Prostate gland (tissue), 2 donors: ENCODE results near the gene NFATC4. TPM values are rescaled to one million over a fixed set of nuclear protein-coding genes. Genes with fewer than 3 reads are reported as not detected.
"Not testable (repeated sequence)": the region's sequence is repeated elsewhere in the genome, so short reads cannot be mapped to it uniquely, and the experiment has no call there.

ENCODE experiments used
- DNase-seq: peaks from one replicate; pipeline ENCODE4 v3.0.0-alpha.2; 2019; ENCODE audit warnings: low spot score
- H3K27ac ChIP-seq, 2 donors: fragments of 200-600 bp; sonication (generic); 2 replicates each; pipeline ENCODE4 v1.5.1; 2017 to 2019
- H3K27me3 ChIP-seq: fragments of 200-600 bp; sonication (generic); replicated peaks from 2 replicates; pipeline ENCODE4 v1.5.1; 2019; ENCODE audit not compliant: insufficient read depth
- H3K36me3 ChIP-seq, 2 donors: fragments of 200-600 bp; sonication (generic); 1 replicate in 1 of 2; 2 replicates in 1 of 2; pipeline versions ENCODE4 v1.5.1 to v1.8.1; 2017 to 2019
- H3K4me1 ChIP-seq: fragments of 200-600 bp; sonication (generic); replicated peaks from 2 replicates; pipeline ENCODE4 v1.5.1; 2019
- H3K4me3 ChIP-seq, 2 donors: fragments of 200-600 bp; sonication (generic); 2 replicates each; pipeline ENCODE4 v1.5.1; 2017 to 2019
- H3K9me3 ChIP-seq: fragments of 200-600 bp; sonication (generic); 2 replicates; pipeline ENCODE4 v1.5.1; 2017
- POLR2A ChIP-seq: fragments of 450-650 bp; IDR thresholded peaks from one replicate; pipeline ENCODE4 v1.6.1; 2016; ENCODE audit warnings: antibody characterized with exemption, mild to moderate bottlenecking
- POLR2AphosphoS5 ChIP-seq: sonication (generic); formaldehyde crosslinking; IDR thresholded peaks from one replicate; pipeline ENCODE4 v1.6.1; 2017; ENCODE audit warnings: antibody characterized with exemption
- WGBS: methylation state at CpG from one replicate; pipeline ENCODE4 v1.1.5; 2018; 5-methylcytosine and 5-hydroxymethylcytosine counted together
- intact Hi-C: fragments of 100-400 bp; cut with DNase I; formaldehyde crosslinking; loops from one replicate; pipeline ENCODE4 v1.14.2; 2022
- total RNA-seq, 2 donors: library from RNA; depleted of rRNA; stranded (reverse); fragments of >200 nt; gene quantifications; one replicate each; pipeline ENCODE4 v1.1.0, GENCODE V29; 2016
- TF ChIP-seq, protein P1 (sequence below), 4 experiments: fragments of 200-600 bp in 2 of 4; fragments of 450-650 bp in 2 of 4; sonication (generic) in 2 of 4; IDR thresholded peaks; 1 replicate in 3 of 4; 2 replicates in 1 of 4; pipeline ENCODE4 v1.5.1; 2016 to 2019; ENCODE audit warnings: antibody characterized with exemption in 4 of 4, mild to moderate bottlenecking in 2 of 4, moderate library complexity in 2 of 4

The NFATC4 gene
- total RNA-seq, 2 donors from 2014 or later: 6.3 to 41.1 TPM

DNA sequence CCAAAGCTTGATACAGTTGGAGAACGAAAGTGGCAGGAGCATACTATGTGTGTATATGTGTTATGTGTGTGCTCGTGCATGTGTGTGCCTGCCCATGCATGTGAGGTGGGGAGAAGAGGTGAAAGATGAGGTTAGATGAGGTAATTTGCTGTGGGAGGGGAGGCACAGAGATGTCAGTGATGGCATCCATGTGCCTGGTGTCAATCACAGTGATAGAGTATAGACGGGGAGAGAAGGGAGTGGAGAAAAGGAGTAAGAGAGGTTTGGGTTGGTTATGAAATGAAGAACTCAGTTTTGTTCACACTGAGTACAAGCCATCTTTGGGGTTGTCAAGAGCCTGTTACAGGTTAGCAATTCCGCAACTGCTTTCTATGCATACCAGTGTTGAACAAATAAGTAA, 16.2 kb downstream of the NFATC4 start:
- Histone ChIP-seq H3K36me3 (no peaks in the 10 kb centered on the region), H3K9me3 (no peaks in the 10 kb centered on the region), H3K27me3 (no peaks in the 10 kb centered on the region), H3K4me1 (no peaks in the 10 kb centered on the region), H3K4me3 (no peak overlapping the region), H3K27ac (no peak overlapping the region)
- TF ChIP-seq POLR2AphosphoS5: no peak
- TF ChIP-seq, protein P1, sequence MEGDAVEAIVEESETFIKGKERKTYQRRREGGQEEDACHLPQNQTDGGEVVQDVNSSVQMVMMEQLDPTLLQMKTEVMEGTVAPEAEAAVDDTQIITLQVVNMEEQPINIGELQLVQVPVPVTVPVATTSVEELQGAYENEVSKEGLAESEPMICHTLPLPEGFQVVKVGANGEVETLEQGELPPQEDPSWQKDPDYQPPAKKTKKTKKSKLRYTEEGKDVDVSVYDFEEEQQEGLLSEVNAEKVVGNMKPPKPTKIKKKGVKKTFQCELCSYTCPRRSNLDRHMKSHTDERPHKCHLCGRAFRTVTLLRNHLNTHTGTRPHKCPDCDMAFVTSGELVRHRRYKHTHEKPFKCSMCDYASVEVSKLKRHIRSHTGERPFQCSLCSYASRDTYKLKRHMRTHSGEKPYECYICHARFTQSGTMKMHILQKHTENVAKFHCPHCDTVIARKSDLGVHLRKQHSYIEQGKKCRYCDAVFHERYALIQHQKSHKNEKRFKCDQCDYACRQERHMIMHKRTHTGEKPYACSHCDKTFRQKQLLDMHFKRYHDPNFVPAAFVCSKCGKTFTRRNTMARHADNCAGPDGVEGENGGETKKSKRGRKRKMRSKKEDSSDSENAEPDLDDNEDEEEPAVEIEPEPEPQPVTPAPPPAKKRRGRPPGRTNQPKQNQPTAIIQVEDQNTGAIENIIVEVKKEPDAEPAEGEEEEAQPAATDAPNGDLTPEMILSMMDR (IDR thresholded peaks at IDR 0.05): no peak
- no peak for TF ChIP-seq POLR2A
- 88% methylated on average over 4 of the region's 4 CpGs for WGBS
- no peak for DNase-seq
- intact Hi-C loops: no loop called here

DNA sequence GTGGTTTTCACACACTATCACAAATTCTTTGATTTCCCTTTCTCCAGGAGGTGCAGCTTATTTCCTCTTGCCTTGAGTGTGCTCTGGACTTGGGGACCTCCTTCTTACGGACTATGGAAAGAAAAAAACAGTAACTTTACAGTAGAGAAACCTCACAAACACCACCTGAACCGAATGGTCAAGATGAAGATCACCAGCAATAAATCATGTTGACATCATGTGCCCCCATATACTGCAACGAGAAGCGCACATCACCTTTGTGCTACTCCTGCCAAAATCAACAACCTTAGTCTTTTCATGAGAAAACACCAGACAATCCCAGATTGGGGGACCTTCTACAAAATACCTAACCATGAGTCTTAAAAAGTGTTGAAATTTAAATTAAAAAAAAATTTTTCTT, 17.5 kb downstream of the NFATC4 start:
- Histone ChIP-seq H3K4me1 (no peaks in the 10 kb centered on the region), H3K9me3 (no peaks in the 10 kb centered on the region), H3K36me3 (no peaks in the 10 kb centered on the region), H3K27me3 (no peaks in the 10 kb centered on the region), H3K4me3 (no peak overlapping the region), H3K27ac (no peak overlapping the region)
- TF ChIP-seq POLR2A (no peak), POLR2AphosphoS5 (no peak)
- TF ChIP-seq, protein P1 (IDR thresholded peaks at IDR 0.05): no peak
- intact Hi-C loops: no loop called here
- 59% methylated on average over 4 of the region's 4 CpGs for WGBS
- no peak for DNase-seq

DNA sequence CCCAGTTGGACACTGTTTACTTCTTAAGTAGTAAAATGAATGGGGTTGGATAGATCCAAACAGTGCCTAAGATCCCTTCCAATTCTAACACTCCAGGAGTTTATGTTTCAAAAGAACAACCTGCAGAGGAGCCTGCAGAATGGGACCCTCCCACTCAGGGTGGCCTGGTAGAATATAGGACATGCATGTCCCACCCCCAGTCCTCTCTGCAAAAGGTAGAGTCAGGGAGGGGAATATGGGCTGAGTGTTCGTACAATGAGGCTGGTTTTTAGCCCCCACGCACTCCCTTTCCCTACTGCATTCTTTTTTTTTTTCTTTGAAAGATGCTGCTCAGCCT, 19.0 kb downstream of the NFATC4 start:
- H3K27me3 ChIP-seq: no peaks in the 10 kb centered on the region
- no peak for TF ChIP-seq POLR2A
- no peak for TF ChIP-seq POLR2AphosphoS5
- TF ChIP-seq, protein P1 (IDR thresholded peaks at IDR 0.05): no peak
- no peak overlapping the region for H3K27ac ChIP-seq
- intact Hi-C loops: no loop called here
- no peak for DNase-seq
- H3K36me3 ChIP-seq: no peaks in the 10 kb centered on the region
- H3K9me3 ChIP-seq: no peaks in the 10 kb centered on the region
- H3K4me3 ChIP-seq: no peak overlapping the region
- 72% methylated on average over 2 of the region's 2 CpGs for WGBS
- H3K4me1 ChIP-seq: no peaks in the 10 kb centered on the region

DNA sequence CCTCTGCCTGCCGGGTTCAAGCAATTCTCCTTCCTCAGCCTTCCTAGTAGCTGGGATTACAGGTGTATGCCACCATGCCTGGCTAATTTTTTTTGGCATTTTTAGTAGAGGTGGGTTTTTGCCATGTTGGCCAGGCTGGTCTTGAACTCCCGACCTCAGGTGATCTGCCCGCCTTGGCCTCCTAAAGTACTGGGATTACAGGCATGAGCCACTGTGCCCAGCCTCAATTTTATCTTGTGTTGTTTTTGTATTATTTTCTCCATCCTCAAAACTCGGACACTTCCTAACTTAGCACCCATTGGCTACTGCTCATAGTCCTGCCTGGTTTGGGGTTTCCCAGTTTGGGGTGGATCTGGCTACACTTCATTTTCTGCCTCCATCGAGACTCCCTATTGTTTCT, 19.6 kb downstream of the NFATC4 start:
- H3K9me3 ChIP-seq, intact Hi-C loops, DNase-seq, H3K36me3 ChIP-seq, H3K27ac ChIP-seq, H3K27me3 ChIP-seq, H3K4me1 ChIP-seq, H3K4me3 ChIP-seq: not testable (repeated sequence)
- WGBS: 88% methylated on average over 5 of the region's 5 CpGs

DNA sequence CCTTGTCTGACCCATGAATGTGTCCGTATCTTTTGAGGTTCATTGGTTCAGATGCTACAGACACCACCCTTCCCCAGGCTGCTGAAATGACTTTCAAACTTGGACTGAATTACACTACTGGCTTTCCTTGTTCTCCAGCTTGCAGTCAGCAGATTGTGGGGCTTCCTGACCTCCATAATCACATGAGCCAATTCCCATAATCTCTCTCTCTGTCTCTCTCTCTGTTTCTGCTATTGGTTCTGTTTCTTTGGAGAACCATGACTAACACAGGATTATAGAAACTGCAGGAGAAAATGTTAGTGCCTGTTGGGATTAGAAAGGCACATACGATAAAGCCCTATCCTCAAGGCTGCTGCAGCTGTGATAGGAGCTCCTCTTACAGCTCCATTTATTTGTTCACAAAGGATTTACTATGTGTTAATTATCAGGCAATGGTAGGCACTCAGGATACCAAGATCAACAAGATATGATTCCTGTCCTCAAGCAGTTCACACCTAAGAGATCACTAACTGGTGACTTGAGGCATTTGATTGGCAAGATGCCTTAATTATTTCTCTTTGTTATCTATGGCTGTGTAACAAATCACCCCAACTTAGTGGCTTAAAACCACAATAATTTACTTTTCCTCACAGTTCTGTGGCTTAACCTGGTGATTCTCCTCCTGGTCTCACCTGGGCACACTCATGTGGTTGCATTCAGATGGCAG, 20.6 kb downstream of the NFATC4 start:
- Histone ChIP-seq H3K36me3 (no peaks in the 10 kb centered on the region), H3K4me3 (no peak overlapping the region), H3K4me1 (no peaks in the 10 kb centered on the region), H3K27me3 (no peaks in the 10 kb centered on the region), H3K9me3 (no peaks in the 10 kb centered on the region), H3K27ac (no peak overlapping the region)
- intact Hi-C loops: no loop called here
- DNase-seq: no peak
- TF ChIP-seq POLR2AphosphoS5: no peak
- TF ChIP-seq POLR2A: no peak
- TF ChIP-seq, protein P1 (IDR thresholded peaks at IDR 0.05): no peak
- WGBS: 79% methylated on average over 2 of the region's 2 CpGs
